GM12878 (cell line): ENCODE results near the gene ZNF530. TPM values are rescaled to one million over a fixed set of nuclear protein-coding genes. Genes with fewer than 3 reads are reported as not detected.
A peak's percentile ranks its signal among the peaks of the same experiment; 100 is the strongest.

ENCODE experiments used
- CEBPZ ChIP-seq: fragments of 150-350 bp; IDR thresholded peaks from 2 replicates; pipeline ENCODE4 v1.6.1; 2016; ENCODE audit warnings: low read depth, low read length
- LARP7 ChIP-seq: fragments of 450-650 bp; IDR thresholded peaks from 2 replicates; pipeline ENCODE4 v1.6.1; 2017; ENCODE audit warnings: mild to moderate bottlenecking
- MTA3 ChIP-seq: IDR thresholded peaks from 2 replicates; pipeline ENCODE4 v1.6.1; 2012; ENCODE audit warnings: low read length, inconsistent platforms, borderline replicate concordance
- POLR2A ChIP-seq: IDR thresholded peaks from 2 replicates; pipeline ENCODE4 v1.6.1; 2011; ENCODE audit warnings: low read depth, mild to moderate bottlenecking, low read length
- SREBF1 ChIP-seq: IDR thresholded peaks from 2 replicates; pipeline ENCODE4 v1.6.1; 2012; ENCODE audit warnings: mild to moderate bottlenecking, low read length
- SRF ChIP-seq, 2 experiments: IDR thresholded peaks; 2 replicates each; pipeline ENCODE4 v1.6.1; 2011; ENCODE audit warnings: low read depth in 2 of 2, low read length in 2 of 2, mild to moderate bottlenecking in 1 of 2, moderate library complexity in 1 of 2
- polyA plus RNA-seq, 11 experiments: library from polyadenylated mRNA; depleted of rRNA in 4 of 11; unstranded in 6 of 11; stranded (reverse) in 5 of 11; fragments of >200 nt; fragmentation: Nextera tagmentation in 4 of 11; fragmentation: Illumina TruSeq in 1 of 11; extraction: Ambion mirVana in 4 of 11; extraction: Trizol in 1 of 11; gene quantifications; 1 replicate in 1 of 11; 2 replicates in 10 of 11; pipeline versions ENCODE4 v1.2.1 to v1.2.3, GENCODE V29; 2011 to 2016; ENCODE audit warnings: inconsistent platforms in 2 of 11, missing spikeins in 2 of 11, low read depth in 1 of 11
- total RNA-seq, 4 experiments: library from RNA; depleted of rRNA in 3 of 4; stranded (reverse); fragments of >200 nt in 3 of 4; fragmentation: Illumina TruSeq in 1 of 4; extraction: Trizol in 1 of 4; gene quantifications; 2 replicates each; pipeline versions ENCODE4 v1.2.1 to v1.2.3, GENCODE V29; 2013 to 2021
- TF ChIP-seq, protein P1 (sequence below): fragments of 450-650 bp; IDR thresholded peaks from 2 replicates; pipeline ENCODE4 v1.6.1; 2016; ENCODE audit warnings: mild to moderate bottlenecking
- TF ChIP-seq, protein P2 (sequence below): IDR thresholded peaks from 2 replicates; pipeline ENCODE4 v1.6.1; 2012; ENCODE audit warnings: low read depth, low read length, improper control_type of control experiment

Gene ZNF530
- total and polyA plus RNA-seq, 10 of the 15 experiments (the other 5 are each of a cell fraction or from before 2014, with no cell fraction given) = 1.9 to 9.3 (median 6.6) TPM

DNA sequence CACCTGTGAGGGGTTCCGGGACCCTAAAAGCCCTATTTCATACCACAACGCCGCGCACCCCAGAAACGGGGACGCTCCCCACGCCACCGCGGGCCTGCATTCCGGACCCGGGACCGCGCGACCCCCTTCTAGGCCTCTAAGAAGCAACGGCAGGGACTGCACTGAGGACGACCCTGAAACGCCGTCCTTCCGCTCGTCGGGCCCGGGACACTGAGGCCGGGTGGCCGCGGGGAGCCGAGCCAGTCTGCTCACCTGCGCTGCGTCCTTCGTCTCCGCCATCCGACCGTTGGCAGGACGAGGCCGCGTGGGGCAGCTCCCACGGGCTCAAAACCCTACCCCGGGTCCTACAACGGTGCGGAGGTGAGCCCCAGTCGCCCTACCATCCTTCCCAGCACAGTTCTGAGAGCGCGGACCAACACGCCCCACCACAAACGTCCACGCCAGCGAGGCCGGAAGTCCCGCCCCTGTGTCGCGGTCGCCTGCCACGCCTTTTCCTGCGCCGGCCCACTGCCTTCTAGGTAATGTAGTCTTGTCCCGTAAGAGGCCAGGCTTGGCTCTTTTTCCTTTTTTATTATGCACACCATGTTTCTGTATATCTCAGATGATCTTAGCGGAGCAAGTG, 40.2 kb upstream of the ZNF530 start, which contains the start of gene ZNF550 (continued):
- peak; percentile 46; the same call in 1 of the 2 replicates for TF ChIP-seq CEBPZ
- peak; percentile 59; the same call in 1 of the 2 replicates for TF ChIP-seq LARP7
- TF ChIP-seq SRF (IDR thresholded peaks at IDR 0.05; ENCODE audit: low read depth in 2 of 2, low read length in 2 of 2) = 0 out of 4 replicates have a peak, but pooled peaks of 1 of the 2 experiments have one; percentile 44
- TF ChIP-seq, protein P1, sequence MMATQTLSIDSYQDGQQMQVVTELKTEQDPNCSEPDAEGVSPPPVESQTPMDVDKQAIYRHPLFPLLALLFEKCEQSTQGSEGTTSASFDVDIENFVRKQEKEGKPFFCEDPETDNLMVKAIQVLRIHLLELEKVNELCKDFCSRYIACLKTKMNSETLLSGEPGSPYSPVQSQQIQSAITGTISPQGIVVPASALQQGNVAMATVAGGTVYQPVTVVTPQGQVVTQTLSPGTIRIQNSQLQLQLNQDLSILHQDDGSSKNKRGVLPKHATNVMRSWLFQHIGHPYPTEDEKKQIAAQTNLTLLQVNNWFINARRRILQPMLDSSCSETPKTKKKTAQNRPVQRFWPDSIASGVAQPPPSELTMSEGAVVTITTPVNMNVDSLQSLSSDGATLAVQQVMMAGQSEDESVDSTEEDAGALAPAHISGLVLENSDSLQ = peak; percentile 64; the same call in 1 of the 2 replicates
- TF ChIP-seq POLR2A = peak; percentile 91
- TF ChIP-seq MTA3 = no peak
- 0 out of 2 replicates have a peak, but pooled peaks have one; percentile 7 for TF ChIP-seq SREBF1
- TF ChIP-seq, protein P2, sequence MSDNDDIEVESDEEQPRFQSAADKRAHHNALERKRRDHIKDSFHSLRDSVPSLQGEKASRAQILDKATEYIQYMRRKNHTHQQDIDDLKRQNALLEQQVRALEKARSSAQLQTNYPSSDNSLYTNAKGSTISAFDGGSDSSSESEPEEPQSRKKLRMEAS = peak; percentile 48; the same call in 1 of the 2 replicates
